Measurements from ENCODE around the gene GNG8. TPM values are rescaled to one million over a fixed set of nuclear protein-coding genes. Genes with fewer than 3 reads are reported as not detected.

The GNG8 gene
- total RNA-seq, 1 donor from 2014 or later = 38.2 TPM

DNA sequence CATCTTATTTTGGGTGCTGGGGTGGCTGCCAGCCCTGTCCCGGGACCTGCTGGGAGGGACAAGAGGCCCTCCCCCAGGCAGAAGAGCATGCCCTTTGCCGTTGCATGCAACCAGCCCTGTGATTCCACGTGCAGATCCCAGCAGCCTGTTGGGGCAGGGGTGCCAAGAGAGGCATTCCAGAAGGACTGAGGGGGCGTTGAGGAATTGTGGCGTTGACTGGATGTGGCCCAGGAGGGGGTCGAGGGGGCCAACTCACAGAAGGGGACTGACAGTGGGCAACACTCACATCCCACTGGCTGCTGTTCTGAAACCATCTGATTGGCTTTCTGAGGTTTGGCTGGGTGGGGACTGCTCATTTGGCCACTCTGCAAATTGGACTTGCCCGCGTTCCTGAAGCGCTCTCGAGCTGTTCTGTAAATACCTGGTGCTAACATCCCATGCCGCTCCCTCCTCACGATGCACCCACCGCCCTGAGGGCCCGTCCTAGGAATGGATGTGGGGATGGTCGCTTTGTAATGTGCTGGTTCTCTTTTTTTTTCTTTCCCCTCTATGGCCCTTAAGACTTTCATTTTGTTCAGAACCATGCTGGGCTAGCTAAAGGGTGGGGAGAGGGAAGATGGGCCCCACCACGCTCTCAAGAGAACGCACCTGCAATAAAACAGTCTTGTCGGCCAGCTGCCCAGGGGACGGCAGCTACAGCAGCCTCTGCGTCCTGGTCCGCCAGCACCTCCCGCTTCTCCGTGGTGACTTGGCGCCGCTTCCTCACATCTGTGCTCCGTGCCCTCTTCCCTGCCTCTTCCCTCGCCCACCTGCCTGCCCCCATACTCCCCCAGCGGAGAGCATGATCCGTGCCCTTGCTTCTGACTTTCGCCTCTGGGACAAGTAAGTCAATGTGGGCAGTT lies 26.2 kb downstream of the GNG8 start:
- H3K27ac Mint-ChIP-seq = no peak overlapping the region
- TF ChIP-seq, protein P1, sequence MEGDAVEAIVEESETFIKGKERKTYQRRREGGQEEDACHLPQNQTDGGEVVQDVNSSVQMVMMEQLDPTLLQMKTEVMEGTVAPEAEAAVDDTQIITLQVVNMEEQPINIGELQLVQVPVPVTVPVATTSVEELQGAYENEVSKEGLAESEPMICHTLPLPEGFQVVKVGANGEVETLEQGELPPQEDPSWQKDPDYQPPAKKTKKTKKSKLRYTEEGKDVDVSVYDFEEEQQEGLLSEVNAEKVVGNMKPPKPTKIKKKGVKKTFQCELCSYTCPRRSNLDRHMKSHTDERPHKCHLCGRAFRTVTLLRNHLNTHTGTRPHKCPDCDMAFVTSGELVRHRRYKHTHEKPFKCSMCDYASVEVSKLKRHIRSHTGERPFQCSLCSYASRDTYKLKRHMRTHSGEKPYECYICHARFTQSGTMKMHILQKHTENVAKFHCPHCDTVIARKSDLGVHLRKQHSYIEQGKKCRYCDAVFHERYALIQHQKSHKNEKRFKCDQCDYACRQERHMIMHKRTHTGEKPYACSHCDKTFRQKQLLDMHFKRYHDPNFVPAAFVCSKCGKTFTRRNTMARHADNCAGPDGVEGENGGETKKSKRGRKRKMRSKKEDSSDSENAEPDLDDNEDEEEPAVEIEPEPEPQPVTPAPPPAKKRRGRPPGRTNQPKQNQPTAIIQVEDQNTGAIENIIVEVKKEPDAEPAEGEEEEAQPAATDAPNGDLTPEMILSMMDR (IDR thresholded peaks at IDR 0.05) = no peak
- DNase-seq = no peak
- ChIA-PET POLR2A (interaction anchor here (6.0 to 6.4 kb wide), 2 partner anchors 8 to 52 kb away, joined by 67 to 69 read pairs; partner anchors contain the start of genes CALM3 and DACT3), CTCF (interaction anchor here (9.4 kb wide), 1 partner anchor 53 kb away, joined by 234 read pairs; the partner anchor contains the start of gene DACT3)
- peaks cover 34% of the 10 kb centered on the region for H3K4me1 Mint-ChIP-seq
- ATAC-seq (ENCODE audit: low read depth) = no peak
- no peaks in the 10 kb centered on the region for H3K27me3 Mint-ChIP-seq
- peaks cover 53% of the 10 kb centered on the region for H3K36me3 Mint-ChIP-seq (ENCODE audit: low read depth)
- H3K4me3 Mint-ChIP-seq = no peak overlapping the region
- intact Hi-C loops (cut with micrococcal nuclease) = loop anchor here (5.0 kb wide), 1 partner anchor 72 kb away; no protein-coding TSS in a partner anchor
- no peaks in the 10 kb centered on the region for H3K9me3 Mint-ChIP-seq

DNA sequence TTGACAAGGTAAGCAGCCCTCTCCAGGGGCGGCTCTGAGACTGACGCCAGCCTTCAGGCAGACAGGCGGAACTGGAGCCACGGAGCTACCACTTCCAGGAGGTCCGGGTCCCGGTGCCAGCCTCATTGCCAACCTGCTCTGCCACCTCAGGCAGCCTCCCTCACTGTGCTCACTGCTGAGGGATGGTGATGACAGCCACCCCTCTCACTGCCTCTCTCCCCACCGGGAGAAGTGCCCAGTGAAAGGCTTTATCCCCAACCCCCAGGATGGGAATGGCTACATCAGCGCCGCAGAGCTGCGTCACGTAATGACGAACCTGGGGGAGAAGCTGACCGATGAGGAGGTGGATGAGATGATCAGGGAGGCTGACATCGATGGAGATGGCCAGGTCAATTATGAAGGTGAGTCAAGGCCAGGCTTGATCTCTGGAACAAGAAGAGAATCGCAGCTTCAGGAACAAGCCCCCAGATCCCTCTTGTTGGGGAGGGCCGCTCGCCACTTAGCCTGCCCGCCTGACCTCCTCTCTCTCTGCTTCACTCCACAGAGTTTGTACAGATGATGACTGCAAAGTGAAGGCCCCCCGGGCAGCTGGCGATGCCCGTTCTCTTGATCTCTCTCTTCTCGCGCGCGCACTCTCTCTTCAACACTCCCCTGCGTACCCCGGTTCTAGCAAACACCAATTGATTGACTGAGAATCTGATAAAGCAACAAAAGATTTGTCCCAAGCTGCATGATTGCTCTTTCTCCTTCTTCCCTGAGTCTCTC lies 27.2 kb downstream of the GNG8 start:
- Mint-ChIP-seq H3K4me1 (peaks cover 26% of the 10 kb centered on the region), H3K4me3 (no peak overlapping the region)
- CTCF ChIA-PET = interaction anchor here (0.9 kb wide), 1 partner anchor 53 kb away, joined by 3 read pairs; no protein-coding TSS in a partner anchor

DNA sequence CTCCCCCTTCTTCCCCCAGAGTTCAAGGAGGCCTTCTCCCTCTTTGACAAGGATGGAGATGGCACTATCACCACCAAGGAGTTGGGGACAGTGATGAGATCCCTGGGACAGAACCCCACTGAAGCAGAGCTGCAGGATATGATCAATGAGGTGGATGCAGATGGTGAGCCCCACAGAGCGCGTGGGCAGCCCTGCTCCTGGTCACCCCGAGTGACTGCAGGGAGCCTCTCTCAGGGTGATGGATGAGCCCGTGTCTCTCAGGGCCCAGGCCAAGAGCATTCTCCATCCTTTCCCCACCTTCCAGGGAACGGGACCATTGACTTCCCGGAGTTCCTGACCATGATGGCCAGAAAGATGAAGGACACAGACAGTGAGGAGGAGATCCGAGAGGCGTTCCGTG lies 27.8 kb downstream of the GNG8 start:
- Mint-ChIP-seq H3K36me3 (ENCODE audit: low read depth) (peaks cover 53% of the 10 kb centered on the region), H3K4me3 (no peak overlapping the region), H3K27me3 (no peaks in the 10 kb centered on the region), H3K27ac (no peak overlapping the region), H3K4me1 (peaks cover 31% of the 10 kb centered on the region), H3K9me3 (no peaks in the 10 kb centered on the region)
- CTCF ChIA-PET = interaction anchor here (0.9 kb wide), 1 partner anchor 54 kb away, joined by 3 read pairs; no protein-coding TSS in a partner anchor
- POLR2A ChIA-PET = interaction anchor here (3.1 kb wide), 1 partner anchor 54 kb away, joined by 14 read pairs; the partner anchor contains the start of gene DACT3
- TF ChIP-seq, protein P1 (IDR thresholded peaks at IDR 0.05) = no peak
- intact Hi-C loops (cut with micrococcal nuclease) = no loop called here
- DNase-seq (no peak), ATAC-seq (ENCODE audit: low read depth) (no peak)

More for the DNA sequence above, 27.2 kb downstream of the GNG8 start:
- ATAC-seq (ENCODE audit: low read depth) (no peak), DNase-seq (no peak)
- TF ChIP-seq, protein P1 (IDR thresholded peaks at IDR 0.05) = no peak
- POLR2A ChIA-PET = interaction anchor here (3.1 kb wide), 1 partner anchor 53 kb away, joined by 14 read pairs; the partner anchor contains the start of gene DACT3
- Mint-ChIP-seq H3K9me3 (no peaks in the 10 kb centered on the region), H3K36me3 (ENCODE audit: low read depth) (peaks cover 53% of the 10 kb centered on the region), H3K27me3 (no peaks in the 10 kb centered on the region), H3K27ac (no peak overlapping the region)
- intact Hi-C loops (cut with micrococcal nuclease) = no loop called here

DNA sequence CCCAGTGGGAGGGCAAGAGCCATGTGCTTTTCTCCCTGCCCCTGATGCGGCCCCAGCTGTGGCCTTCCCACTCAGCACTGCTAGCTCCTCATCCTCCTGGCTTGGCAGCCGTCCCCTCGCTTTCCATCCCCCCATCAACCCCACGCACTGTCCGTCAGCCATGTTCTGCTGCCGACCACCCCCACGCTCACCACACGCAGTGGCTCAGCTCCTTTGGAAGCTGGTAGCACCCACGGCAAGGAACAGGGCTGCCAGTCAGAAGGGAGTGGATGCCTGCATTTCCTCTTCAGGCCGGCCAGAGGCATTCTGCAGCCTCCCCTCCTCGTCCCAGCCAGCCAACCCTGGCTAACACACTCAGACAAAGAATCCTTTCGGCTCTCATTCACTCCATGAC lies 28.6 kb downstream of the GNG8 start:
- TF ChIP-seq, protein P1 (IDR thresholded peaks at IDR 0.05) = no peak
- CTCF ChIA-PET = interaction anchor here (1.0 kb wide), 1 partner anchor 121 kb away, joined by 3 read pairs; no protein-coding TSS in a partner anchor
- no peak overlapping the region for H3K27ac Mint-ChIP-seq
- intact Hi-C loops (cut with micrococcal nuclease) = no loop called here
- peaks cover 35% of the 10 kb centered on the region for H3K4me1 Mint-ChIP-seq
- peaks cover 53% of the 10 kb centered on the region for H3K36me3 Mint-ChIP-seq (ENCODE audit: low read depth)
- POLR2A ChIA-PET = interaction anchor here (0.6 to 3.1 kb wide), 2 partner anchors 52 to 54 kb away, joined by 3 to 14 read pairs; partner anchors contain the start of gene DACT3
- no peaks in the 10 kb centered on the region for H3K9me3 Mint-ChIP-seq
- no peak overlapping the region for H3K4me3 Mint-ChIP-seq
- ATAC-seq (ENCODE audit: low read depth) (no peak), DNase-seq (no peak)
- H3K27me3 Mint-ChIP-seq = no peaks in the 10 kb centered on the region

All from activated B cell treated with CpG ODN at 0.5 μM for 24 hours (primary cell).